H1 (cell line): ENCODE measurements around the gene MICOS13. TPM values are rescaled to one million over a fixed set of nuclear protein-coding genes. Genes with fewer than 3 reads are reported as not detected.

Experiments
- ATF3 ChIP-seq: IDR thresholded peaks from 2 replicates; pipeline ENCODE4 v1.6.1; 2011; ENCODE audit warnings: low read depth, mild to moderate bottlenecking, low read length; ENCODE audit not compliant: insufficient read depth
- CEBPB ChIP-seq: IDR thresholded peaks from 2 replicates; pipeline ENCODE4 v1.6.1; 2012; ENCODE audit warnings: low read depth, low read length
- KDM4A ChIP-seq: IDR thresholded peaks from one replicate; pipeline ENCODE4 v1.7.1; 2012; ENCODE audit warnings: low read depth, mild to moderate bottlenecking, moderate library complexity, low read length, inconsistent platforms; ENCODE audit not compliant: severe bottlenecking
- RFX5 ChIP-seq: IDR thresholded peaks from 2 replicates; pipeline ENCODE4 v1.6.1; 2011; ENCODE audit warnings: low read depth, low read length, improper control_type of control experiment, borderline replicate concordance
- SIRT6 ChIP-seq: IDR thresholded peaks from one replicate; pipeline ENCODE4 v1.7.1; 2012; ENCODE audit warnings: low read length, inconsistent platforms
- SUZ12 ChIP-seq: fragments of 200-600 bp; sonication (generic); IDR thresholded peaks from 2 replicates; pipeline ENCODE4 v1.6.1; 2012; ENCODE audit warnings: mild to moderate bottlenecking, inconsistent platforms, low read length, moderate library complexity, mixed read lengths
- TAF7 ChIP-seq: optimal IDR thresholded peaks from 2 replicates; pipeline ENCODE3; 2011; ENCODE audit warnings: low read depth, mild to moderate bottlenecking, inconsistent platforms, low read length, moderate library complexity, borderline replicate concordance
- polyA plus RNA-seq, 7 experiments: library from polyadenylated mRNA; depleted of rRNA in 3 of 7; stranded (reverse) in 5 of 7; unstranded in 2 of 7; fragments of >200 nt in 5 of 7; fragments of 200-250 nt in 2 of 7; gene quantifications; 1 replicate in 5 of 7; 2 replicates in 1 of 7; 4 replicates in 1 of 7; pipeline versions ENCODE4 v1.2.1 to v1.2.3, GENCODE V29; 2011 to 2013; ENCODE audit warnings: missing spikeins in 2 of 7, mixed read lengths in 2 of 7
- total RNA-seq: library from RNA; stranded (reverse); fragmentation: NEBNext Ultra II Directional; extraction: Animal tissue kit (Norgen Biotek cat#: 25700); gene quantifications from 2 replicates; pipeline ENCODE4 v1.2.1, GENCODE V29; 2021

MICOS13 gene
- total and polyA plus RNA-seq, 2 of the 8 experiments (the other 6 are each of a cell fraction or from before 2014, with no cell fraction given) = 17.3 to 36.1 TPM

GRCh38 chr19:5694167-5694955, 14.0 kb upstream of the MICOS13 start (continued):
- TF ChIP-seq ATF3 (no peak), SUZ12 (no peak), CEBPB (no peak), SIRT6 (no peak), RFX5 (no peak), KDM4A (no peak), TAF7 (no peak)
